Stimulated activated CD4-positive, alpha-beta T cell treated with anti-CD3 and anti-CD28 coated beads, Interleukin-12 subunit alpha, Interleukin-12 subunit beta, amount 100 ng/mL, for 24 hours (primary cell): Measurements from ENCODE around the gene MT1M.
A peak's percentile ranks its signal among the peaks of the same experiment; 100 is the strongest.
"Not testable (repeated sequence)": the region's sequence is repeated elsewhere in the genome, so short reads cannot be mapped to it uniquely, and the experiment has no call there.

Source experiments
- DNase-seq, 2 experiments: peaks; one replicate each; pipeline ENCODE4 v3.0.0-alpha.2; 2020; ENCODE audit warnings: low read depth in 2 of 2

Gene MT1M

GRCh38 chr16:56608876-56609462 is 23.5 kb upstream of the MT1M start:
- DNase-seq, result no peak

GRCh38 chr16:56609463-56609921 is 23.0 kb upstream of the MT1M start:
- peak; percentile 53 to 67 for DNase-seq

- peak; percentile 56 to 76 for DNase-seq
These were observed 22.3 kb upstream of the MT1M start for GRCh38 chr16:56610017-56610608.

GRCh38 chr16:56610609-56611111 is 21.8 kb upstream of the MT1M start:
- DNase-seq, result no peak

- DNase-seq, result no peak
These were observed 21.1 kb upstream of the MT1M start for GRCh38 chr16:56611281-56611833.

GRCh38 chr16:56613706-56614105 is 18.8 kb upstream of the MT1M start:
- DNase-seq, result no peak

GRCh38 chr16:56614549-56614991 is 17.9 kb upstream of the MT1M start:
- DNase-seq, result no peak

- DNase-seq, result no peak
These were observed 17.1 kb upstream of the MT1M start for GRCh38 chr16:56615353-56615752.

- DNase-seq, result no peak
These were observed 15.7 kb upstream of the MT1M start for GRCh38 chr16:56616608-56617211.

- DNase-seq, result peak in 1 of 2 experiments; percentile 64
These were observed 15.0 kb upstream of the MT1M start for GRCh38 chr16:56617212-56618085.

- no peak for DNase-seq
These were observed 14.3 kb upstream of the MT1M start for GRCh38 chr16:56618138-56618537.

- no peak for DNase-seq
These were observed 12.0 kb upstream of the MT1M start for GRCh38 chr16:56620339-56620897.

- DNase-seq, result not testable (repeated sequence)
These were observed 10.6 kb upstream of the MT1M start for GRCh38 chr16:56621665-56622445.

- not testable (repeated sequence) for DNase-seq
These were observed 9.3 kb upstream of the MT1M start for GRCh38 chr16:56623184-56623583.

GRCh38 chr16:56623637-56624036 is 8.8 kb upstream of the MT1M start:
- DNase-seq, result no peak

- DNase-seq, result peak; percentile 49 to 63
These were observed 7.1 kb upstream of the MT1M start, which contains the start of gene MT1E for GRCh38 chr16:56625140-56625942. MT1E (plus strand) TSS chr16:56625781; CDS start chr16:56625852, 71 bp downstream.

- DNase-seq, result no peak
These were observed 6.4 kb upstream of the MT1M start for GRCh38 chr16:56625943-56626654.

- no peak for DNase-seq
These were observed 5.8 kb upstream of the MT1M start for GRCh38 chr16:56626685-56627084.
